IPS-20b (cell line): ENCODE data around the gene MYH16.
"Not testable (repeated sequence)": the region's sequence is repeated elsewhere in the genome, so short reads cannot be mapped to it uniquely, and the experiment has no call there.

Experiments
- H3K27ac ChIP-seq: one replicate; pipeline ENCODE4 v1.5.1; 2013; ENCODE audit warnings: low read length
- H3K27me3 ChIP-seq: 2 replicates; pipeline ENCODE4 v1.6.1; 2013; ENCODE audit warnings: mild to moderate bottlenecking, low read length, inconsistent platforms; ENCODE audit not compliant: insufficient read depth
- H3K36me3 ChIP-seq: 2 replicates; pipeline ENCODE4 v1.6.1; 2013; ENCODE audit warnings: low read depth, mild to moderate bottlenecking, inconsistent platforms, low read length, moderate library complexity; ENCODE audit not compliant: insufficient read depth
- H3K4me1 ChIP-seq: 2 replicates; pipeline ENCODE4 v1.6.1; 2013; ENCODE audit warnings: mild to moderate bottlenecking, control low read depth, inconsistent platforms, low read length, moderate library complexity; ENCODE audit not compliant: insufficient read depth
- H3K4me3 ChIP-seq: 2 replicates; pipeline ENCODE4 v1.5.1; 2013; ENCODE audit warnings: mild to moderate bottlenecking, low read length, inconsistent platforms
- H3K9ac ChIP-seq: 2 replicates; pipeline ENCODE4 v1.6.1; 2013; ENCODE audit warnings: low read depth, mild to moderate bottlenecking, inconsistent platforms, low read length, moderate library complexity
- H3K9me3 ChIP-seq: 2 replicates; pipeline ENCODE4 v1.6.1; 2013; ENCODE audit warnings: mild to moderate bottlenecking, low read depth, low read length, inconsistent platforms; ENCODE audit not compliant: insufficient read depth

Gene MYH16

GRCh38 chr7:99272476-99273045 lies at the start of gene MYH16:
Gene MYH16, plus strand, starts transcription at chr7:99272839.
- Histone ChIP-seq H3K27me3 (no peaks in the 10 kb centered on the region), H3K4me3 (no peak within 1 kb of the TSS), H3K27ac (no peak within 1 kb of the TSS), H3K9ac (no peak within 1 kb of the TSS), H3K9me3 (no peaks in the 10 kb centered on the region), H3K4me1 (no peaks in the 10 kb centered on the region), H3K36me3 (no peaks in the 10 kb centered on the region)

- not testable (repeated sequence) for H3K9me3 ChIP-seq, H3K9ac ChIP-seq, H3K27me3 ChIP-seq, H3K27ac ChIP-seq, H3K4me3 ChIP-seq, H3K36me3 ChIP-seq, H3K4me1 ChIP-seq
These were observed 48.3 kb upstream of the MYH16 start for GRCh38 chr7:99224263-99224898.

GRCh38 chr7:99224899-99225265 lies 47.8 kb upstream of the MYH16 start:
- Histone ChIP-seq H3K9ac (no peak overlapping the region), H3K4me3 (no peak overlapping the region), H3K27ac (no peak overlapping the region), H3K9me3 (no peaks in the 10 kb centered on the region), H3K27me3 (no peaks in the 10 kb centered on the region), H3K4me1 (no peaks in the 10 kb centered on the region), H3K36me3 (no peaks in the 10 kb centered on the region)

GRCh38 chr7:99229234-99229633 lies 43.4 kb upstream of the MYH16 start:
- H3K27ac ChIP-seq = no peak overlapping the region
- no peak overlapping the region for H3K9ac ChIP-seq
- no peaks in the 10 kb centered on the region for H3K27me3 ChIP-seq
- H3K4me1 ChIP-seq = no peaks in the 10 kb centered on the region
- H3K36me3 ChIP-seq = no peaks in the 10 kb centered on the region
- H3K4me3 ChIP-seq = no peak overlapping the region
- H3K9me3 ChIP-seq = no peaks in the 10 kb centered on the region

- Histone ChIP-seq H3K4me1 (no peaks in the 10 kb centered on the region), H3K4me3 (no peak overlapping the region), H3K27ac (no peak overlapping the region), H3K9ac (no peak overlapping the region), H3K36me3 (no peaks in the 10 kb centered on the region), H3K9me3 (peaks cover 2% of the 10 kb centered on the region; the same call in 1 of the 2 replicates), H3K27me3 (no peaks in the 10 kb centered on the region)
These were observed 40.4 kb upstream of the MYH16 start for GRCh38 chr7:99232082-99232770.

- not testable (repeated sequence) for H3K9ac ChIP-seq, H3K4me3 ChIP-seq, H3K36me3 ChIP-seq, H3K9me3 ChIP-seq, H3K27me3 ChIP-seq, H3K27ac ChIP-seq, H3K4me1 ChIP-seq
These were observed 39.7 kb upstream of the MYH16 start for GRCh38 chr7:99232955-99233354.

- Histone ChIP-seq H3K27me3 (no peaks in the 10 kb centered on the region), H3K36me3 (no peaks in the 10 kb centered on the region), H3K9ac (no peak overlapping the region), H3K27ac (no peak overlapping the region), H3K9me3 (peaks cover 6% of the 10 kb centered on the region; the same call in 1 of the 2 replicates), H3K4me1 (no peaks in the 10 kb centered on the region), H3K4me3 (no peak overlapping the region)
These were observed 38.5 kb upstream of the MYH16 start for GRCh38 chr7:99234185-99234584.

- Histone ChIP-seq H3K9ac (no peak overlapping the region), H3K4me3 (no peak overlapping the region), H3K27me3 (no peaks in the 10 kb centered on the region), H3K36me3 (no peaks in the 10 kb centered on the region), H3K4me1 (no peaks in the 10 kb centered on the region), H3K9me3 (peaks cover 6% of the 10 kb centered on the region; the same call in 1 of the 2 replicates), H3K27ac (no peak overlapping the region)
These were observed 36.7 kb upstream of the MYH16 start for GRCh38 chr7:99235925-99236324.

- H3K36me3 ChIP-seq, H3K4me3 ChIP-seq, H3K9me3 ChIP-seq, H3K27me3 ChIP-seq, H3K9ac ChIP-seq, H3K27ac ChIP-seq, H3K4me1 ChIP-seq: not testable (repeated sequence)
These were observed 34.8 kb upstream of the MYH16 start for GRCh38 chr7:99237876-99238275.

- Histone ChIP-seq H3K27me3 (no peaks in the 10 kb centered on the region), H3K4me3 (no peak overlapping the region), H3K9me3 (peaks cover 6% of the 10 kb centered on the region; the same call in 1 of the 2 replicates), H3K36me3 (no peaks in the 10 kb centered on the region), H3K4me1 (no peaks in the 10 kb centered on the region), H3K9ac (no peak overlapping the region), H3K27ac (no peak overlapping the region)
These were observed 33.9 kb upstream of the MYH16 start for GRCh38 chr7:99238558-99239341.

- Histone ChIP-seq H3K27me3 (no peaks in the 10 kb centered on the region), H3K36me3 (no peaks in the 10 kb centered on the region), H3K27ac (no peak overlapping the region), H3K4me1 (no peaks in the 10 kb centered on the region), H3K9ac (no peak overlapping the region), H3K9me3 (no peaks in the 10 kb centered on the region), H3K4me3 (no peak overlapping the region)
These were observed 30.0 kb upstream of the MYH16 start for GRCh38 chr7:99242682-99243081.
